ENCODE measurements around the gene IMPG2.

DNA sequence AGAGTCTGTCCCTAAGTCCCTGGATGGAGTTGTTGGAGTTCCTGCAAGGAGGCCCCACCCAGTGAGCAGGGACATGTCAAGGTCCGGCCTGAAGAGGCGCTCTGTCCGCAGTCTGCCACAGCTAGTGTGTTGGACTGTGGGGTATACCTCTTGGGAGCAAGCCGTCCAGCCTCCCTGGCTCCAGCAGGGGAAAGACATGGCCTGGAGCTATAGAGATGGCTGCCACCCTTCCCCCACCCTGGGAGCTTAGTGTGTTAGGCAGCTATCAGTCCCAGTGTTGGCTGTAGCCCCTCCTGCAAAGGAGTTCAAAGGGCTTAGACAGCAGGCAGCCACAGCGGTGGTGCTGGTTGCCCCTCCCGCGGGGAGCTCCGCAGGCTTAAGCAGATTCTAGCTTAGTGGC is 20.3 kb downstream of the IMPG2 start:
- TF ChIP-seq, protein P1, sequence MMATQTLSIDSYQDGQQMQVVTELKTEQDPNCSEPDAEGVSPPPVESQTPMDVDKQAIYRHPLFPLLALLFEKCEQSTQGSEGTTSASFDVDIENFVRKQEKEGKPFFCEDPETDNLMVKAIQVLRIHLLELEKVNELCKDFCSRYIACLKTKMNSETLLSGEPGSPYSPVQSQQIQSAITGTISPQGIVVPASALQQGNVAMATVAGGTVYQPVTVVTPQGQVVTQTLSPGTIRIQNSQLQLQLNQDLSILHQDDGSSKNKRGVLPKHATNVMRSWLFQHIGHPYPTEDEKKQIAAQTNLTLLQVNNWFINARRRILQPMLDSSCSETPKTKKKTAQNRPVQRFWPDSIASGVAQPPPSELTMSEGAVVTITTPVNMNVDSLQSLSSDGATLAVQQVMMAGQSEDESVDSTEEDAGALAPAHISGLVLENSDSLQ (IDR thresholded peaks at IDR 0.05): no peak
- no peak for TF ChIP-seq HDGF (IDR thresholded peaks at IDR 0.05; ENCODE audit: borderline replicate concordance)
- no peak for TF ChIP-seq ZNF384 (IDR thresholded peaks at IDR 0.05)
- TF ChIP-seq ARNT (IDR thresholded peaks at IDR 0.05): no peak
- TF ChIP-seq SP1 (IDR thresholded peaks at IDR 0.05): no peak
- no peak for TF ChIP-seq L3MBTL2 (conservative IDR thresholded peaks at IDR 0.05)
- TF ChIP-seq TARDBP (IDR thresholded peaks at IDR 0.05): no peak
- TF ChIP-seq ELF4 (IDR thresholded peaks at IDR 0.05): no peak
- no peak for TF ChIP-seq FOXM1 (IDR thresholded peaks at IDR 0.05; ENCODE audit: borderline replicate concordance)

Data from HEK293T (cell line).